Psoas muscle (tissue), 8 donors: ENCODE measurements around the gene HMGXB4. TPM values are rescaled to one million over a fixed set of nuclear protein-coding genes. Genes with fewer than 3 reads are reported as not detected.

ENCODE experiments used
- ATAC-seq, 4 donors: fragments of 200-7000 bp; cut with Tn5 transposase; one replicate each; pipeline ENCODE4 v1.9.1; 2020; ENCODE audit warnings: moderate library complexity in 3 of 4, mild to moderate bottlenecking in 2 of 4
- DNase-seq, 2 donors: peaks; one replicate each; pipeline ENCODE4 v3.0.0-alpha.2; 2020
- H3K27ac ChIP-seq: fragments of 200-600 bp; one replicate; pipeline ENCODE4 v1.8.0; 2022
- H3K27me3 ChIP-seq, 3 donors: fragments of 200-600 bp in 1 of 3; one replicate each; pipeline versions ENCODE4 v1.6.1 to v1.8.0; 2013 to 2022; ENCODE audit warnings: low read length in 2 of 3, mild to moderate bottlenecking in 2 of 3, moderate library complexity in 1 of 3; ENCODE audit not compliant: insufficient read depth in 3 of 3
- H3K36me3 ChIP-seq, 2 donors: fragments of 200-600 bp in 1 of 2; one replicate each; pipeline versions ENCODE4 v1.6.1 to v1.8.0; 2013 to 2022; ENCODE audit warnings: low read depth in 1 of 2, mild to moderate bottlenecking in 1 of 2, moderate library complexity in 1 of 2; ENCODE audit not compliant: insufficient read depth in 1 of 2
- H3K4me1 ChIP-seq: fragments of 200-600 bp; one replicate; pipeline ENCODE4 v1.8.0; 2022
- H3K4me3 ChIP-seq: fragments of 200-600 bp; one replicate; pipeline ENCODE4 v1.8.0; 2022; ENCODE audit warnings: mild to moderate bottlenecking
- H3K9me3 ChIP-seq: fragments of 200-600 bp; one replicate; pipeline ENCODE4 v1.8.0; 2022
- CTCF ChIP-seq: fragments of 200-600 bp; IDR thresholded peaks from one replicate; pipeline ENCODE4 v1.8.0; 2022; ENCODE audit warnings: antibody characterized with exemption
- WGBS, 3 donors: extraction: QIAGEN DNeasy Blood & Tissue Kit; methylation state at CpG; one replicate each; pipeline versions ENCODE4 v1.1.6 to v1.1.7; 2013; 5-methylcytosine and 5-hydroxymethylcytosine counted together
- intact Hi-C, 2 donors: fragments of 100-400 bp; cut with DNase I; formaldehyde crosslinking; loops; one replicate each; pipeline versions ENCODE4 v1.11.0 to v1.14.2; 2022
- polyA plus RNA-seq, 3 donors: library from polyadenylated mRNA; stranded (reverse); fragments of 200-250 nt; gene quantifications; one replicate each; pipeline ENCODE4 v1.2.3, GENCODE V29; 2013
- total RNA-seq, 4 donors: library from RNA; stranded (reverse); fragmentation: NEBNext Ultra II Directional in 2 of 4; extraction: Animal tissue kit (Norgen Biotek cat#: 25700) in 2 of 4; gene quantifications; one replicate each; pipeline versions ENCODE4 v1.2.1 to v1.2.4, GENCODE V29; 2021 to 2023
- donor health status: healthy with polysubstance abuse.
- donor health status: DM: no; HTN: no; CAD: no; lungs with moderate emphysema.
- donor health status: Bipolar disorder and iron deficiency.
- donor health status: healthy.
- donor health status: DM: yes; HTN: yes; CAD: no.
- donor health status: DM: no; HTN: no; CAD: no.
- donor health status: DM: no; HTN: no; CAD: no.
- donor health status: DM: yes; HTN: yes; CAD: no.

HMGXB4 gene
- total and polyA plus RNA-seq, 7 donors: 6.0 to 12.4 (median 9.7) TPM

GRCh38 chr22:35330258-35330861 is 73.1 kb downstream of the HMGXB4 start:
- 19 to 36% (median 25%) methylated on average over 16 of the region's 16 CpGs for WGBS, 3 donors

GRCh38 chr22:35332278-35332677 is 75.0 kb downstream of the HMGXB4 start:
- Histone ChIP-seq H3K9me3 (no peaks in the 10 kb centered on the region), H3K4me3 (no peak overlapping the region), H3K27ac (no peak overlapping the region), H3K36me3 (peaks cover 8 to 98% of the 10 kb centered on the region in 2 donors), H3K27me3 (no peaks in the 10 kb centered on the region), H3K4me1 (peaks cover 10% of the 10 kb centered on the region)
- 74 to 80% (median 77%) methylated on average over 6 of the region's 6 CpGs for WGBS, 3 donors
- no peak for DNase-seq
- no peak for TF ChIP-seq CTCF
- intact Hi-C loops: no loop called here
- ATAC-seq: no peak

More at GRCh38 chr22:35330258-35330861, 73.1 kb downstream of the HMGXB4 start:
- intact Hi-C loops: no loop called here
- peak; percentile 66 to 89 (median 80) for ATAC-seq
- Histone ChIP-seq H3K27ac (peak overlapping the region; percentile 78), H3K27me3 (no peaks in the 10 kb centered on the region), H3K36me3 (peaks cover 9 to 98% of the 10 kb centered on the region in 2 donors), H3K9me3 (no peaks in the 10 kb centered on the region), H3K4me1 (peaks cover 10% of the 10 kb centered on the region), H3K4me3 (no peak overlapping the region)
- peak; percentile 89 to 92 for DNase-seq
- TF ChIP-seq CTCF: no peak

- no peak for ATAC-seq
- no peak for TF ChIP-seq CTCF
- WGBS, 3 donors: 88 to 90% (median 90%) methylated on average over 7 of the region's 7 CpGs
- Histone ChIP-seq H3K9me3 (no peaks in the 10 kb centered on the region), H3K27ac (no peak overlapping the region), H3K4me1 (peaks cover 10% of the 10 kb centered on the region), H3K27me3 (no peaks in the 10 kb centered on the region), H3K36me3 (peaks cover 11 to 98% of the 10 kb centered on the region in 2 donors), H3K4me3 (no peak overlapping the region)
- intact Hi-C loops: no loop called here
- no peak for DNase-seq
Observed at GRCh38 chr22:35333220-35333619, 75.9 kb downstream of the HMGXB4 start.

- no peak overlapping the region for H3K27ac ChIP-seq
- DNase-seq (no peak), ATAC-seq (no peak)
- intact Hi-C loops: no loop called here
- peaks cover 10% of the 10 kb centered on the region for H3K4me1 ChIP-seq
- H3K36me3 ChIP-seq: peaks cover 11 to 98% of the 10 kb centered on the region in 2 donors
- no peaks in the 10 kb centered on the region for H3K27me3 ChIP-seq
- H3K4me3 ChIP-seq: no peak overlapping the region
- no peak for TF ChIP-seq CTCF
- no peaks in the 10 kb centered on the region for H3K9me3 ChIP-seq
- WGBS, 3 donors: 56 to 63% (median 62%) methylated on average over 9 of the region's 9 CpGs
Observed at GRCh38 chr22:35334004-35334403, 76.7 kb downstream of the HMGXB4 start.

DNA sequence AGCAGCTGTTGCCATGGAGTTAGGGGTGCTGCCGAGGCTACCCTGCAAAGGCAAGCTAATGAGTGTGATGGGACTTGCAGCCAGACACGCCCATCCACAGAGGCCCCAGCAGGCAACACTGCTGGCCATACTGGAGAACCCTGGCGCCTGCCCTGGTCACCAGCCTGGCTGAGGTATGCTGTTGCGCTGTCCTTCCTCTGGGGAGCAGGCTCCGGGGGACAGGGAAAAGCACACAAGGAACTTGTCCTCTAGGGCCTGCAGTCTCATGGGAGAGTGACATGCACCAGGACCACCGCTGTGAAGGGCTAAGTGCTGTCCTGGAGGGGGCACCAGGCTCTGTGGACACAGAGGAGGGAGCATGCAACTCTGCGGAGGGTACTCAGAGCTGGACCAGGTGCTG is 78.2 kb downstream of the HMGXB4 start:
- Histone ChIP-seq H3K27me3 (no peaks in the 10 kb centered on the region), H3K4me1 (peaks cover 7% of the 10 kb centered on the region), H3K9me3 (no peaks in the 10 kb centered on the region), H3K36me3 (peaks cover 11 to 98% of the 10 kb centered on the region in 2 donors), H3K27ac (no peak overlapping the region), H3K4me3 (no peak overlapping the region)
- no peak for ATAC-seq
- no peak for TF ChIP-seq CTCF
- WGBS, 3 donors: 78 to 81% (median 79%) methylated on average over 7 of the region's 7 CpGs
- DNase-seq: no peak
- intact Hi-C loops: no loop called here
